ENCODE results near the gene HPCAL4. TPM values are rescaled to one million over a fixed set of nuclear protein-coding genes. Genes with fewer than 3 reads are reported as not detected.

Gene HPCAL4
- total and polyA plus RNA-seq, 10 of the 15 experiments (the other 5 are each of a cell fraction or from before 2014, with no cell fraction given) = 0.05 to 0.18 (median 0.06) TPM; not detected in 5

GRCh38 chr1:39673215-39673614 is 18.0 kb downstream of the HPCAL4 start:
- H4K20me1 ChIP-seq (ENCODE audit: control insufficient read depth, insufficient read depth) = no peaks in the 10 kb centered on the region
- no peak for DNase-seq (ENCODE audit: low read depth, low spot score)
- ChIA-PET SMC1A (ENCODE audit: uncharacterized antibody, unreplicated experiment) (interaction anchor here (0.8 to 1.8 kb wide), 6 partner anchors 15 to 412 kb away, joined by 3 to 5 read pairs (median 4); no protein-coding TSS in a partner anchor), CTCF (interaction anchor here (1.1 to 14.2 kb wide), 19 partner anchors 7 to 246 kb away, joined by 3 to 244 read pairs (median 8); partner anchors contain the start of gene MYCL), POLR2A (no interaction called here), RAD21 (ENCODE audit: unreplicated experiment) (interaction anchor here (1.2 to 3.0 kb wide), 3 partner anchors 15 to 67 kb away, joined by 3 to 10 read pairs (median 4); no protein-coding TSS in a partner anchor)
- no peak overlapping the region for H2AFZ ChIP-seq (ENCODE audit: control insufficient read depth, low read depth, low read length)
- no peak overlapping the region for H3K4me3 ChIP-seq
- H3K4me2 ChIP-seq (ENCODE audit: control insufficient read depth, insufficient read depth) = no peak overlapping the region
- ATAC-seq = no peak
- H3K9ac ChIP-seq (ENCODE audit: control insufficient read depth, insufficient read depth, low read length) = no peak overlapping the region
- no peaks in the 10 kb centered on the region for H3K79me2 ChIP-seq (ENCODE audit: control insufficient read depth, insufficient read depth, low read length)
- H3K9me3 ChIP-seq (replicated peaks; ENCODE audit: control insufficient read depth, insufficient read depth, low read length) = no peaks in the 10 kb centered on the region; the same call in 2 of the 3 replicates
- peaks cover 10% of the 10 kb centered on the region for H3K4me1 ChIP-seq (ENCODE audit: control insufficient read depth, insufficient read depth, low read length)
- intact Hi-C loops (cut with micrococcal nuclease; ENCODE audit: unreplicated experiment) (loop anchor here (2.0 kb wide), 1 partner anchor 48 kb away; no protein-coding TSS in a partner anchor), in situ Hi-C loops (cut with MboI) (no loop called here)
- H3K36me3 ChIP-seq (ENCODE audit: control insufficient read depth in 2 of 2, insufficient read depth in 2 of 2, low read length in 1 of 2) = no peaks in the 10 kb centered on the region
- BruUV-seq (replicated peaks) = no TSS peak
- WGBS (ENCODE audit: insufficient coverage, insufficient replicate concordance, low lambda C conversion rate, missing lambda C conversion rate) = 65% methylated on average over 3 of the region's 3 CpGs
- FAIRE-seq = no peak
- TF ChIP-seq ESRRA (IDR thresholded peaks at IDR 0.05; ENCODE audit: low read length) (no peak), RUNX3 (IDR thresholded peaks at IDR 0.05; ENCODE audit: low read length) (no peak), DPF2 (IDR thresholded peaks at IDR 0.05) (no peak), HDAC2 (IDR thresholded peaks at IDR 0.05) (no peak), GABPA (IDR thresholded peaks at IDR 0.05; ENCODE audit: low read depth) (no peak), TCF7 (IDR thresholded peaks at IDR 0.05; ENCODE audit: borderline replicate concordance) (no peak), BCL11A (IDR thresholded peaks at IDR 0.05; ENCODE audit: low read depth, low read length) (no peak), HDAC6 (IDR thresholded peaks at IDR 0.05; ENCODE audit: unreplicated experiment) (no peak), IRF4 (IDR thresholded peaks at IDR 0.05; ENCODE audit: low read depth, low read length) (no peak)
- peaks cover 0 to 5% of the 10 kb centered on the region in 2 experiments; a peak in 2 of 4 replicates for H3K27me3 ChIP-seq (replicated peaks in 1 of 2; ENCODE audit: control insufficient read depth in 2 of 2, insufficient read depth in 2 of 2, low read length in 1 of 2)
- H3K27ac ChIP-seq (ENCODE audit: control insufficient read depth, insufficient read depth) = no peak overlapping the region

Data from GM12878 (cell line).